ENCODE results near the gene TRAF7. TPM values are rescaled to one million over a fixed set of nuclear protein-coding genes. Genes with fewer than 3 reads are reported as not detected.

The TRAF7 gene
- total RNA-seq, 1 experiment from 2014 or later, result 199 TPM

DNA sequence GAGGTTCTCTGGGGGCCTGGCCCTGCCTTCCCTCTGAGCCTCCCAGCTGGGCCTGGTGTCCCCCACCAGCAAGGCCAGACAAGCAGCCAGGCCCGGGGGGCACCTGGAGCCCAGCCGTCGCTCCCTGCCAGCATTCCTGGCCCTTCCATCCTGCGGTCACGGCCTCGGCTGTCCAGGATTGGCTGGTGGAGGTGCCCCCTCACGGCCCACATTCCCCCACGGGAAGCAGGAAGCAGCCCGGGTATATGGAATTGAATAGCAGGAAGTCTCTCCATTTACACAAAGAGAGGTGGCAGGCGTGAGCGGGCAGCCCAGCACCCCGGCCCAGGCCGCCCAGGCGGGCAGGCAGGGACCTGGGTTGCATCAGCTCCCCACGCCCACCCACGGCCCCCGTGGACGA, 14.5 kb downstream of the TRAF7 start:
- Histone ChIP-seq H3K9me3 (ENCODE audit: insufficient read depth, low read depth) (no peaks in the 10 kb centered on the region), H3K79me2 (ENCODE audit: low read depth) (peaks cover 20% of the 10 kb centered on the region), H3K27me3 (ENCODE audit: insufficient read depth, low read depth) (no peaks in the 10 kb centered on the region), H3K4me1 (replicated peaks; ENCODE audit: insufficient read depth) (peaks cover 9% of the 10 kb centered on the region), H3K4me2 (no peak overlapping the region), H3K9me2 (ENCODE audit: insufficient read depth) (no peaks in the 10 kb centered on the region), H3K36me3 (ENCODE audit: low read depth) (0 out of 2 replicates have a peak, but pooled peaks cover 9% of the 10 kb centered on the region), H3K27ac (no peak overlapping the region), H2AFZ (no peak overlapping the region), H3F3A (ENCODE audit: insufficient read depth, low read depth) (peaks cover 9% of the 10 kb centered on the region; the same call in 1 of the 2 replicates), H3K4me3 (no peak overlapping the region), H4K20me1 (ENCODE audit: insufficient read depth) (peaks cover 25% of the 10 kb centered on the region)
- ChIA-PET POLR2A (ENCODE audit: unreplicated experiment) (no interaction called here), CTCF (no interaction called here)
- TF ChIP-seq EZH2 (IDR thresholded peaks at IDR 0.05; ENCODE audit: low read depth), result no peak
- TF ChIP-seq, protein P1, sequence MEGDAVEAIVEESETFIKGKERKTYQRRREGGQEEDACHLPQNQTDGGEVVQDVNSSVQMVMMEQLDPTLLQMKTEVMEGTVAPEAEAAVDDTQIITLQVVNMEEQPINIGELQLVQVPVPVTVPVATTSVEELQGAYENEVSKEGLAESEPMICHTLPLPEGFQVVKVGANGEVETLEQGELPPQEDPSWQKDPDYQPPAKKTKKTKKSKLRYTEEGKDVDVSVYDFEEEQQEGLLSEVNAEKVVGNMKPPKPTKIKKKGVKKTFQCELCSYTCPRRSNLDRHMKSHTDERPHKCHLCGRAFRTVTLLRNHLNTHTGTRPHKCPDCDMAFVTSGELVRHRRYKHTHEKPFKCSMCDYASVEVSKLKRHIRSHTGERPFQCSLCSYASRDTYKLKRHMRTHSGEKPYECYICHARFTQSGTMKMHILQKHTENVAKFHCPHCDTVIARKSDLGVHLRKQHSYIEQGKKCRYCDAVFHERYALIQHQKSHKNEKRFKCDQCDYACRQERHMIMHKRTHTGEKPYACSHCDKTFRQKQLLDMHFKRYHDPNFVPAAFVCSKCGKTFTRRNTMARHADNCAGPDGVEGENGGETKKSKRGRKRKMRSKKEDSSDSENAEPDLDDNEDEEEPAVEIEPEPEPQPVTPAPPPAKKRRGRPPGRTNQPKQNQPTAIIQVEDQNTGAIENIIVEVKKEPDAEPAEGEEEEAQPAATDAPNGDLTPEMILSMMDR (conservative IDR thresholded peaks at IDR 0.05), result no peak
- BruUV-seq (replicated peaks), result no TSS peak
- no peak for DNase-seq
- intact Hi-C loops (cut with micrococcal nuclease; ENCODE audit: unreplicated experiment), result no loop called here

DNA sequence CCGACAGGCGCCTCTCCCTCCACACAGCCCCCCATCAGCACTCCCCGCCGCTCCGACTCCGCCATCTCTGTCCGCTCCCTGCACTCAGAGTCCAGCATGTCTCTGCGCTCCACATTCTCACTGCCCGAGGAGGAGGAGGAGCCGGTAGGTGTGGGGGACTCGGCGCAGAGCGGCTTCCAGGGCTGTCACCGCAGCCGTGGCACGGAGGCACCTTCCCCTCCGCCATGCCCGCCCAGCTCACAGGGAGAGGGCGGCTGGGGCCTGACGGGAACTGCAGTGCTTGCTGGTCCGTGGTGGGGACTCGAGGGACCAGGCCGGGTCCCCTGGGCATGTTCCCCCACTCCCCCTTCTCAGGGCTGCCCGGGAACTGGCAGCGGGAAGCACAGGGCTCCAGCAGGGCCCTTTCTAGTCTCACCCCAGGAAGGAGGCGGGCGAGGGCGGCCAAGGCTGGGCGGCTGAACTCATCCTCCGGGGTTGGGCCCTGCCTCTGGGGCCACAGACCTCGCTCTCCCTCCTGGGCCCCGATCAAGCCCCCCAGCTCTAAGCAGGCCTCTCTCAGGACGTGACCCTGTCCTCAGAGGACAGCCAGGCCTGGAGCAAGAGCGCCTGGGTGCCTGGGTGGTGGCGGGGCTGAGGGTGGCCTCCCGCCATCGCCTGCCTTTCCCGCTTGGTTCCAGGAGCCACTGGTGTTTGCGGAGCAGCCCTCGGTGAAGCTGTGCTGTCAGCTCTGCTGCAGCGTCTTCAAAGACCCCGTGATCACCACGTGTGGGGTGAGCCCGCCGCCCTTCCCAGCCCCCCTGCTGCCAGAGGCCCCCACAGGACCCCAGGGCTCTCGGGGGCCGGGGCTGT, 15.2 kb downstream of the TRAF7 start:
- Histone ChIP-seq H3K4me1 (replicated peaks; ENCODE audit: insufficient read depth) (peaks cover 8% of the 10 kb centered on the region), H4K20me1 (ENCODE audit: insufficient read depth) (peaks cover 24% of the 10 kb centered on the region), H3K27me3 (ENCODE audit: insufficient read depth, low read depth) (no peaks in the 10 kb centered on the region), H3F3A (ENCODE audit: insufficient read depth, low read depth) (peaks cover 7% of the 10 kb centered on the region; the same call in 1 of the 2 replicates), H3K79me2 (ENCODE audit: low read depth) (peaks cover 14% of the 10 kb centered on the region), H3K4me2 (no peak overlapping the region), H3K9me3 (ENCODE audit: insufficient read depth, low read depth) (no peaks in the 10 kb centered on the region), H3K27ac (no peak overlapping the region), H3K9me2 (ENCODE audit: insufficient read depth) (no peaks in the 10 kb centered on the region), H2AFZ (no peak overlapping the region), H3K36me3 (ENCODE audit: low read depth) (0 out of 2 replicates have a peak, but pooled peaks cover 9% of the 10 kb centered on the region), H3K4me3 (no peak overlapping the region)
- no TSS peak for BruUV-seq (replicated peaks)
- DNase-seq, result no peak
- POLR2A ChIA-PET (ENCODE audit: unreplicated experiment), result no interaction called here
- intact Hi-C loops (cut with micrococcal nuclease; ENCODE audit: unreplicated experiment), result no loop called here
- CTCF ChIA-PET, result no interaction called here
- TF ChIP-seq, protein P1 (conservative IDR thresholded peaks at IDR 0.05), result no peak
- no peak for TF ChIP-seq EZH2 (IDR thresholded peaks at IDR 0.05; ENCODE audit: low read depth)

DNA sequence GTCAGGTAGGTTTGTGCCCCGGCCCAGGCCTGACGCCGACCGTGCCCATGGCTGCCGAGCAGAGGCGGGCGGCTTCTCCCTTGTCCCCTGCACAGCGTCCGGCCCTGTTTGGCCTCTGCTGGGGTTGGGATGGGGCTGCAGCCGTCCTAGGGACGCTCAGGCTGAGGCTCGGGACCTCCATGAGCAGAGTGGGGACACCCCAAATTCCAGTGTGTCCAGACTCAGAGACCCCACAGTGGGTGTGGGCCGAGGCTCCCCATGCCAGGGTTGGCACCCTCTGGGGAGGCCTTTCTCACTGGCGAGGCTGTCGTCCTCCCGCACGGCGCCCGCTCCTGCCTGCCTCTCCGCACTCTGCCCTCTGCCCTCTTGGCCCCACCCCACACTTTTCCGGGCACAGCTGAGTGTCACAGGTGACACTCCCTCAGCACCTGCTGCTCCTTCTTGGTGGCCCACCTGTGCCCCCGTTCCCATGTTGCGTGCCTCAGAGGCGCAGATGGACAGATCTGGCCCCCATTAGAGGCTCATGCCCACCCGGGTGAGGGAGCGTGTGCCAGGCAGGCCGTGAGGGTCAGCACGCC, 16.1 kb downstream of the TRAF7 start:
- Histone ChIP-seq H3K79me2 (ENCODE audit: low read depth) (peaks cover 7% of the 10 kb centered on the region; the same call in 1 of the 2 replicates), H3K27me3 (ENCODE audit: insufficient read depth, low read depth) (no peaks in the 10 kb centered on the region), H3K9me2 (ENCODE audit: insufficient read depth) (no peaks in the 10 kb centered on the region), H3K4me2 (no peak overlapping the region), H2AFZ (no peak overlapping the region), H3K27ac (no peak overlapping the region), H3F3A (ENCODE audit: insufficient read depth, low read depth) (no peaks in the 10 kb centered on the region; the same call in 1 of the 2 replicates), H3K4me1 (replicated peaks; ENCODE audit: insufficient read depth) (no peaks in the 10 kb centered on the region), H3K36me3 (ENCODE audit: low read depth) (0 out of 2 replicates have a peak, but pooled peaks cover 9% of the 10 kb centered on the region), H3K9me3 (ENCODE audit: insufficient read depth, low read depth) (no peaks in the 10 kb centered on the region), H3K4me3 (no peak overlapping the region), H4K20me1 (ENCODE audit: insufficient read depth) (peaks cover 15% of the 10 kb centered on the region)
- no peak for DNase-seq
- intact Hi-C loops (cut with micrococcal nuclease; ENCODE audit: unreplicated experiment), result no loop called here
- POLR2A ChIA-PET (ENCODE audit: unreplicated experiment), result no interaction called here
- CTCF ChIA-PET, result no interaction called here
- no TSS peak for BruUV-seq (replicated peaks)
- TF ChIP-seq EZH2 (IDR thresholded peaks at IDR 0.05; ENCODE audit: low read depth), result no peak
- TF ChIP-seq, protein P1 (conservative IDR thresholded peaks at IDR 0.05), result no peak

Data from PC-9 (cell line).